Body of pancreas (tissue), 4 donors: ENCODE data around the gene RMRP.

Source experiments
- CTCF ChIP-seq, 7 experiments: fragments of 450-650 bp in 4 of 7; fragments of 200-600 bp in 3 of 7; sonication (generic) in 3 of 7; IDR thresholded peaks; one replicate each; pipeline ENCODE4 v1.5.1; 2016 to 2019; ENCODE audit warnings: antibody characterized with exemption in 7 of 7
- POLR2A ChIP-seq, 3 donors: fragments of 450-650 bp; IDR thresholded peaks; one replicate each; pipeline ENCODE4 v1.6.1; 2016; ENCODE audit warnings: antibody characterized with exemption in 3 of 3, mild to moderate bottlenecking in 2 of 3

- TF ChIP-seq CTCF (IDR thresholded peaks at IDR 0.05) = no peak
- no peak for TF ChIP-seq POLR2A (IDR thresholded peaks at IDR 0.05)
These were observed 22.1 kb downstream of the RMRP start for GRCh38 chr9:35635730-35636129.
